Right cardiac atrium (tissue), 5 donors: ENCODE measurements around the gene KDM2B. TPM values are rescaled to one million over a fixed set of nuclear protein-coding genes. Genes with fewer than 3 reads are reported as not detected.

Experiments
- ATAC-seq, 2 donors: fragments of 200-7000 bp; cut with Tn5 transposase; one replicate each; pipeline versions ENCODE4 v1.8.0 to v1.9.1; 2020; ENCODE audit warnings: moderate library complexity in 2 of 2, mild to moderate bottlenecking in 1 of 2
- DNase-seq, 3 donors: peaks; one replicate each; pipeline ENCODE4 v3.0.0-alpha.2; 2020
- H3K27ac ChIP-seq: one replicate; pipeline ENCODE4 v1.5.1; 2013; ENCODE audit warnings: mild to moderate bottlenecking, low read length, control low read depth, moderate library complexity
- H3K27me3 ChIP-seq: one replicate; pipeline ENCODE4 v1.6.1; 2013; ENCODE audit not compliant: control insufficient read depth, insufficient read depth
- H3K4me1 ChIP-seq: one replicate; pipeline ENCODE4 v1.6.1; 2013; ENCODE audit warnings: low read length; ENCODE audit not compliant: control insufficient read depth, insufficient read depth
- H3K4me3 ChIP-seq: one replicate; pipeline ENCODE4 v1.5.1; 2013; ENCODE audit warnings: low read length, control low read depth
- H3K9me3 ChIP-seq: one replicate; pipeline ENCODE4 v1.6.1; 2013; ENCODE audit warnings: low read length; ENCODE audit not compliant: control insufficient read depth
- WGBS: extraction: QIAGEN DNeasy Blood & Tissue Kit; methylation state at CpG from one replicate; pipeline ENCODE4 v1.1.7; 2013; 5-methylcytosine and 5-hydroxymethylcytosine counted together
- intact Hi-C, 4 donors: fragments of 100-400 bp; cut with DNase I; formaldehyde crosslinking; loops; one replicate each; pipeline versions ENCODE4 v1.11.0 to v1.14.0; 2022 to 2023
- polyA plus RNA-seq: library from polyadenylated mRNA; stranded (reverse); fragments of 200-250 nt; gene quantifications from one replicate; pipeline ENCODE4 v1.2.3, GENCODE V29; 2013
- total RNA-seq, 4 donors: library from RNA; stranded (reverse); fragmentation: NEBNext Ultra II Directional; extraction: Animal tissue kit (Norgen Biotek cat#: 25700); gene quantifications; one replicate each; pipeline ENCODE4 v1.2.1, GENCODE V29; 2021
- donor health status: healthy with polysubstance abuse.
- donor health status: DM: no; HTN: yes; CAD: no.
- donor health status: DM: no; HTN: no; CAD: no.
- donor health status: DM: no; HTN: yes; CAD: no; lungs with severe emphysema.
- donor health status: DM: yes; HTN: yes; CAD: no.

KDM2B gene
- total and polyA plus RNA-seq, 5 donors, result 6.1 to 16.0 (median 13.0) TPM

DNA sequence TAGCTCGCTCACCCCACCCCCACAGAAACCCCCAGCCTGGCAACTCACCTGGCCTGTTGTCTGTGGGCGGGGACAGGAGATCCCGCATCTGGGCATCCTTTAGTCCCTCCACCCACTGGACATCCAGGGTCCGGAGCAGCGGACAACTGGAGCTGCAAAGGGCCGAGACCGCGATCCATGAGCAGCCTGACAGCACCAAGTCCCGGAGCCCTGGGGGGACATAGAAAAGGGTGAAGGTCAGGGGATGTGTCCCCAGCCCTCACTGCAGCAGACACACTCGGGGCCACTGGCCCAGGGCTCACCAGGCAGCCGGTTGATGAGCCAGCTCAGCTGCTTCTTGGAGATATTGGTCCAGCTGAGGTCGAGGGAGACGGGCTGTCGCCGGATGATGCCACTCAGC is 140.1 kb downstream of the KDM2B start:
- no peaks in the 10 kb centered on the region for H3K4me1 ChIP-seq
- no peak overlapping the region for H3K4me3 ChIP-seq
- intact Hi-C loops, result loop anchor here (5.0 to 10.0 kb wide), 4 partner anchors 96 to 108 kb away; no protein-coding TSS in a partner anchor
- H3K27me3 ChIP-seq, result no peaks in the 10 kb centered on the region
- DNase-seq, result no peak
- 95% methylated on average over 15 of the region's 15 CpGs for WGBS
- H3K27ac ChIP-seq, result no peak overlapping the region
- no peak for ATAC-seq
- H3K9me3 ChIP-seq, result no peaks in the 10 kb centered on the region

- H3K27me3 ChIP-seq, result no peaks in the 10 kb centered on the region
- DNase-seq (no peak), ATAC-seq (no peak)
- H3K4me3 ChIP-seq, result no peak overlapping the region
- no peaks in the 10 kb centered on the region for H3K9me3 ChIP-seq
- H3K4me1 ChIP-seq, result no peaks in the 10 kb centered on the region
- intact Hi-C loops, result loop anchor here (5.0 to 10.0 kb wide), 4 partner anchors 95 to 107 kb away; no protein-coding TSS in a partner anchor
- WGBS, result 91% methylated on average over 16 of the region's 16 CpGs
- H3K27ac ChIP-seq, result no peak overlapping the region
Observed at GRCh38 chr12:121439715-121440114, 141.1 kb downstream of the KDM2B start.

- 83% methylated on average over 12 of the region's 12 CpGs for WGBS
- Histone ChIP-seq H3K4me3 (no peak overlapping the region), H3K27me3 (no peaks in the 10 kb centered on the region), H3K9me3 (no peaks in the 10 kb centered on the region), H3K27ac (no peak overlapping the region), H3K4me1 (no peaks in the 10 kb centered on the region)
- ATAC-seq (no peak), DNase-seq (no peak)
- intact Hi-C loops, result no loop called here
Observed at GRCh38 chr12:121438905-121439304, 141.9 kb downstream of the KDM2B start.

- H3K9me3 ChIP-seq, result no peaks in the 10 kb centered on the region
Observed at GRCh38 chr12:121436706-121437105, 144.1 kb downstream of the KDM2B start.

DNA sequence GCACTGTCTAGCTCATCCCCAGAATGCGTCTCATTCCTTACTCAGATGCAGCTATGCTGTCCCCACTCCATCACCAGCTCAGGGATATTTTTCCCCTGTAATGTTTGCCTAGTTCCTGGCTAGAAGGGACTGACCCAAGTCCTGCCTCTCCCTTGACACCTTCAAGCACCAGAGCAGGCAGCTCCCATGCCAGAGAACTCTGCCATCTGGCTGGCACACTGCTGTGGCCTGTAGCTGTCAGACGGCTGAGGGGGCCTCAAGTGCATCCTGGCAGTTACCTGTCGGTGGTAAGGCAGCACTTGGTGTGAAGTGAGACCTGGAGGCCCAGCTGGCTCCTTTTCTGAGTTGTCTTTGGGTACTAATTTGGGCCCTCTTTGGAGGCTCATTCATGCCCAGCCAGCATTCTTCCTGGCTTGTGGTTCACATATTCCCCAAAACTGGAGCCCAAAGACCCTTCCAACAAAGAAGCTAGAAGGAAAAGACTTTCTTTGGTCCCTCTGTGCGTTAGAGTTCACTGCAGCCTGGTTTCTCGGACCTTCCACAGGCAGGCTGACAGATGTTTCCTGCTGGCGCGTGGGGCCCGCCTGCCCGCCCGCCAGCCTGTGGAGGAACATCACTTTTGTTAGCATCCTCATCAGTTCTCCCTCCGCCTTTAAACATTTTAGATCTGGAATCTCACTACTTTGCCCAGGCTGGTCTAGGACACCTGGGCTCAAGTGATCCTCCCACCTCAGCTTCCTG is 147.9 kb downstream of the KDM2B start:
- 83% methylated on average over 11 of the region's 11 CpGs for WGBS
- Histone ChIP-seq H3K4me1 (no peaks in the 10 kb centered on the region), H3K4me3 (no peak overlapping the region), H3K9me3 (no peaks in the 10 kb centered on the region), H3K27me3 (no peaks in the 10 kb centered on the region), H3K27ac (no peak overlapping the region)
- no peak for DNase-seq
- no peak for ATAC-seq
- intact Hi-C loops, result no loop called here

More at GRCh38 chr12:121436706-121437105, 144.1 kb downstream of the KDM2B start:
- DNase-seq (no peak), ATAC-seq (no peak)
- no peaks in the 10 kb centered on the region for H3K4me1 ChIP-seq
- no peak overlapping the region for H3K4me3 ChIP-seq
- intact Hi-C loops, result no loop called here
- no peaks in the 10 kb centered on the region for H3K27me3 ChIP-seq
- WGBS, result 90% methylated on average over 2 of the region's 2 CpGs
- no peak overlapping the region for H3K27ac ChIP-seq

DNA sequence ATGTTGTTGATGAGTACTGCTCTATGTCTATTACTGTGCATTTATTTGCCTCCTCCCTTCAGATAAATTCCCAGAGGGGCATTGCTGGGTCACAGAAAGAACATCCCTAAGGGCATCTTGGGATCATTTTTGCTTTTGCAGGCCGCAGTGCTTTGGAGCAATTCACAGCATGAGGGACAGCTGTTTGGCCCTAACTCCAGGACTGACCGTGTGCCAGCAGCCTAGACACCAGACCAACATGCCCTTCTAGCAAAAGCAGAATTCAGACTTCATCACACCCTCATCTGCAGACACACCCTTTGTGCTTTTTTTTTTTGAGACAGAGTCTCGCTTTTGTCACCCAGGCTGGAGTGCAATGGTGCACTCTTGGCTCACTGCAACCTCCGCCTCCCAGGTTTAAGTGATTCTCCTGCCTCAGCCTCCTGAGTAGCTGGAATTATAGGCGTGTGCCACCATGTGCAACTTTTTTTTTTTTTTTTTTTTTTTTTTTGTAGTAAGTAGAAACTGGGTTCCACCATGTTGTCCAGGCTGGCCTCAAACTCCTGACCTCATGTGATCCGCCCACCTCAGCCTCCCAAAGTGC is 149.9 kb downstream of the KDM2B start:
- intact Hi-C loops, result no loop called here
- Histone ChIP-seq H3K4me3 (no peak overlapping the region), H3K27ac (no peak overlapping the region), H3K9me3 (no peaks in the 10 kb centered on the region), H3K27me3 (no peaks in the 10 kb centered on the region), H3K4me1 (no peaks in the 10 kb centered on the region)
- ATAC-seq, result no peak
- 91% methylated on average over 6 of the region's 6 CpGs for WGBS
- DNase-seq, result no peak

DNA sequence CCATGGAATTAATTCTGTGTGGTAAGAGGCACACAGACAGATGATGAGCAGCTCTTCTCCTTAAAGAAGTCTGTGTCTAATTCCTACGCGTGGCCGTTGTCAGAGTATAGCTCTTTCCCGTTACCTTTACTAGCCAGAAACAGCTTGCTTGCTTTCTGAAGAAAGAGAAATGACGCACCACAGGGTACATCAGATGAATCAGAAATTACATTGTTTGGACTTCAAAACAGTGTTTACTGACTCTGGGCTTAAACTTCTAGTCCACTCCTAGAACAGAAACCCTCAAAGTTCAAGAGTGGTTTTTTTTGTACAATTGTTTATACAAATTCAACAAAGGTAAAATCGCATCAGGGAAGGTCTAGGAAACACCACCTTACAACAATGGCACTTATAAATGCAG is 151.9 kb downstream of the KDM2B start:
- no peaks in the 10 kb centered on the region for H3K27me3 ChIP-seq
- intact Hi-C loops, result no loop called here
- 93% methylated on average over 6 of the region's 6 CpGs for WGBS
- H3K4me1 ChIP-seq, result no peaks in the 10 kb centered on the region
- ATAC-seq, result no peak
- no peaks in the 10 kb centered on the region for H3K9me3 ChIP-seq
- no peak overlapping the region for H3K4me3 ChIP-seq
- no peak for DNase-seq
- no peak overlapping the region for H3K27ac ChIP-seq

- Histone ChIP-seq H3K27ac (no peak overlapping the region), H3K9me3 (no peaks in the 10 kb centered on the region), H3K4me3 (no peak overlapping the region), H3K27me3 (no peaks in the 10 kb centered on the region), H3K4me1 (peaks cover 3% of the 10 kb centered on the region)
- 80% methylated on average over 2 of the region's 2 CpGs for WGBS
- no peak for DNase-seq
- ATAC-seq, result no peak
- intact Hi-C loops, result no loop called here
Observed at GRCh38 chr12:121427556-121428050, 153.2 kb downstream of the KDM2B start.

- Histone ChIP-seq H3K4me3 (no peak overlapping the region), H3K9me3 (no peaks in the 10 kb centered on the region), H3K27me3 (no peaks in the 10 kb centered on the region), H3K4me1 (peaks cover 3% of the 10 kb centered on the region), H3K27ac (peak overlapping the region; percentile 95)
- DNase-seq, result no peak
- 96% methylated on average over 1 of the region's 1 CpG for WGBS
- intact Hi-C loops, result no loop called here
- no peak for ATAC-seq
Observed at GRCh38 chr12:121424624-121424975, 156.2 kb downstream of the KDM2B start.

DNA sequence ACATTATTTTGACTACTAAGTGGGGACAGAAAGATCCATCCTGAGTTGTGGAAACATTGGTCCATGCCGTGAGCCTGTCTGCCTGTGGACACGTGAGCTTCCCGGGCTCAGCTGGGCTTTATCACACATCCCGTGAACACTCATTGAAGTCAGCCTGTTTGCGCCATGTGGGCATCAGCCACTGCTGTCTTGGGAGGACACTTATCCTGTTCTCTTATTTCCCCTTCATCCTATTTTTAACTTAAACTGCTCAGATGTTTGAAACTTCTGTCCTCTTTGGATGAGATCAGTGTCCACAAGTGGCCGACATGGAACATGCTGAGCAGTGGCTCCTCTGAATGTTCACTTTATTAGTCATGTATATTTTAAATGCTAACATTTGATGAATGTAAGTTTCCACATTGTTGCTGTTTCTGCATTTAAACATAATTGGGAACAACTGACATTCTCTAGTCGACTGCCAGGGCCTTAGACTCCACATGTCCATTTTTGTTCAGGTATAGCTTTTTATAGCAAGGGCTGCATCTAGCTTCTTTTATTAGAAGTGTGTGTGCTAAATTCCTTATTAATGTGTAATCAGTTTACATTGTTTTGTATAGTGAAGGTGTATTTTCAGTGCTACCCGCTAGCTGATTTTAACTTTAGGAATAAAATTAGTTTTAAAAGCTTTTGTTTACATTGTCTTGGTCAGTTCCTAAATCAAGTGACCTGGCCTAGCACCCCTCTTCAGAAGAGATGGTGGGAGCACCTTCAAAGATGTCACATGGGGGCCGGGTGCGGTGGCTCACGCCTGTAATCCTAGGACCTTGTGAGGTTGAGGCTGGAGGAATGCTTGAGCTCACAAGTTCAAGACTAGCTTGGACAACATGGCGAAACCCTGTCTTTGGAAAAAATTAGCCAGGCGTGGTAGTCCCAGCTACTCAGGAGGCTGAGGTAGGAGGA is 156.9 kb downstream of the KDM2B start:
- peak; percentile 83 to 88 for ATAC-seq
- Histone ChIP-seq H3K9me3 (no peaks in the 10 kb centered on the region), H3K4me3 (no peak overlapping the region), H3K27ac (peak overlapping the region; percentile 95), H3K27me3 (no peaks in the 10 kb centered on the region), H3K4me1 (peaks cover 3% of the 10 kb centered on the region)
- intact Hi-C loops, result no loop called here
- peak; percentile 46 to 74 (median 65) for DNase-seq
- WGBS, result 76% methylated on average over 13 of the region's 13 CpGs

- no peak overlapping the region for H3K4me3 ChIP-seq
- peak in 2 of 3 donors; percentile 36 to 54 for DNase-seq
- WGBS, result 92% methylated on average over 14 of the region's 14 CpGs
- no peaks in the 10 kb centered on the region for H3K27me3 ChIP-seq
- no peaks in the 10 kb centered on the region for H3K9me3 ChIP-seq
- ATAC-seq, result peak; percentile 5 to 28
- intact Hi-C loops, result no loop called here
- H3K4me1 ChIP-seq, result peaks cover 3% of the 10 kb centered on the region
- H3K27ac ChIP-seq, result peak overlapping the region; percentile 51
Observed at GRCh38 chr12:121423253-121423652, 157.6 kb downstream of the KDM2B start.
